H1 (cell line): ENCODE results near the gene ICE1. TPM values are rescaled to one million over a fixed set of nuclear protein-coding genes. Genes with fewer than 3 reads are reported as not detected.

ENCODE experiments used
- CTCF ChIA-PET: fragments of 300-600 bp; sonication (Branson Sonifier 250); formaldehyde crosslinking; loops from one replicate; lab custom pipeline; 2021; ENCODE audit not compliant: partially characterized antibody; lab: Charles Lee
- POLR2A ChIA-PET: fragments of 300-600 bp; sonication (Branson Sonifier 250); formaldehyde crosslinking; loops from one replicate; lab custom pipeline; 2021; ENCODE audit warnings: inconsistent platforms; ENCODE audit not compliant: partially characterized antibody; lab: Charles Lee
- DNase-seq, 2 experiments: peaks; one replicate each; pipeline versions ENCODE4 v3.0.0 to v3.0.0-alpha.2; 2010 to 2022; ENCODE audit warnings: low spot score in 2 of 2, low read depth in 1 of 2, mixed read lengths in 1 of 2
- FAIRE-seq: peaks from 2 replicates; lab custom pipeline; 2011; peaks lifted over from hg19 to GRCh38; lab: Jason Lieb, UNC
- H2AFZ ChIP-seq: 2 replicates; pipeline ENCODE4 v1.8.1; 2012; ENCODE audit warnings: low read length, inconsistent platforms
- H2AK5ac ChIP-seq: 2 replicates; pipeline ENCODE4 v1.6.1; 2013; ENCODE audit warnings: low read depth, low read length
- H2BK120ac ChIP-seq: replicated peaks from 2 replicates; pipeline ENCODE3; 2013; ENCODE audit warnings: low read depth, low read length, inconsistent platforms
- H2BK12ac ChIP-seq: 2 replicates; pipeline ENCODE4 v1.6.1; 2013; ENCODE audit warnings: low read depth, low read length
- H2BK15ac ChIP-seq: 2 replicates; pipeline ENCODE4 v1.6.1; 2013; ENCODE audit warnings: low read length
- H2BK20ac ChIP-seq: 2 replicates; pipeline ENCODE4 v1.6.1; 2013; ENCODE audit warnings: low read length
- H2BK5ac ChIP-seq: 2 replicates; pipeline ENCODE4 v1.6.1; 2013; ENCODE audit warnings: low read depth, low read length
- H3K14ac ChIP-seq: 2 replicates; pipeline ENCODE4 v1.6.1; 2013; ENCODE audit warnings: inconsistent platforms; ENCODE audit not compliant: insufficient read length
- H3K18ac ChIP-seq: 2 replicates; pipeline ENCODE4 v1.6.1; 2013; ENCODE audit warnings: low read length; ENCODE audit errors: extremely low read depth
- H3K23ac ChIP-seq: 2 replicates; pipeline ENCODE4 v1.6.1; 2013; ENCODE audit warnings: inconsistent platforms; ENCODE audit not compliant: insufficient read length
- H3K23me2 ChIP-seq: 2 replicates; pipeline ENCODE4 v1.6.1; 2013; ENCODE audit warnings: low read depth, low read length
- H3K27ac ChIP-seq: 2 replicates; pipeline ENCODE4 v1.6.1; 2011; ENCODE audit warnings: low read depth, low read length, inconsistent platforms
- H3K27me3 ChIP-seq, 4 experiments: replicated peaks in 1 of 4; 1 replicate in 1 of 4; 2 replicates in 3 of 4; pipeline versions ENCODE4 v1.6.1 to v1.8.1; 2011 to 2013; ENCODE audit warnings: low read length in 3 of 4, mild to moderate bottlenecking in 3 of 4, inconsistent platforms in 2 of 4, mixed read lengths in 2 of 4, moderate library complexity in 1 of 4; ENCODE audit not compliant: control insufficient read depth in 3 of 4, insufficient read depth in 3 of 4; ENCODE audit errors: extremely low read depth in 1 of 4
- H3K36me3 ChIP-seq, 4 experiments: 2 replicates each; pipeline versions ENCODE4 v1.6.1 to v1.8.1; 2011 to 2013; ENCODE audit warnings: mild to moderate bottlenecking in 4 of 4, low read length in 3 of 4, moderate library complexity in 2 of 4, control low read depth in 1 of 4, inconsistent platforms in 1 of 4; ENCODE audit not compliant: insufficient read depth in 4 of 4, control insufficient read depth in 2 of 4
- H3K4ac ChIP-seq: replicated peaks from 2 replicates; pipeline ENCODE3; 2013; ENCODE audit warnings: low read length, low read depth, mixed read lengths, inconsistent platforms; ENCODE audit not compliant: insufficient read length
- H3K4me1 ChIP-seq, 4 experiments: replicated peaks in 1 of 4; 1 replicate in 1 of 4; 2 replicates in 3 of 4; pipeline versions ENCODE4 v1.6.1 to v1.8.1; 2011 to 2013; ENCODE audit warnings: low read length in 3 of 4, inconsistent platforms in 2 of 4, mixed read lengths in 1 of 4; ENCODE audit not compliant: insufficient read depth in 4 of 4, control insufficient read depth in 3 of 4
- H3K4me2 ChIP-seq, 2 experiments: 2 replicates each; pipeline versions ENCODE4 v1.6.1 to v1.8.1; 2011 to 2013; ENCODE audit warnings: low read depth in 2 of 2, low read length in 2 of 2, control low read depth in 1 of 2, inconsistent platforms in 1 of 2, mild to moderate bottlenecking in 1 of 2; ENCODE audit not compliant: insufficient read depth in 1 of 2
- H3K4me3 ChIP-seq, 4 experiments: fragments of 200-600, 300-600 bp in 1 of 4; sonication (generic), shearing (Covaris generic), sonication (Bioruptor Twin) in 1 of 4; 2 replicates each; pipeline versions ENCODE4 v1.5.1 to v1.8.1; 2011 to 2016; ENCODE audit warnings: low read length in 4 of 4, low read depth in 3 of 4, control low read depth in 2 of 4, inconsistent platforms in 2 of 4, mild to moderate bottlenecking in 2 of 4, mixed read lengths in 1 of 4, moderate library complexity in 1 of 4; ENCODE audit not compliant: insufficient read depth in 2 of 4; ENCODE audit errors: extremely low read depth in 1 of 4
- H3K56ac ChIP-seq: replicated peaks from 2 replicates; pipeline ENCODE3; 2013; ENCODE audit warnings: low read depth, mild to moderate bottlenecking, mixed read lengths, low read length, inconsistent platforms; ENCODE audit not compliant: insufficient read length
- H3K79me1 ChIP-seq: 2 replicates; pipeline ENCODE4 v1.6.1; 2013; ENCODE audit warnings: low read depth, low read length, control low read depth
- H3K79me2 ChIP-seq, 2 experiments: 2 replicates each; pipeline versions ENCODE4 v1.6.1 to v1.8.1; 2012 to 2013; ENCODE audit warnings: low read length in 2 of 2, mild to moderate bottlenecking in 2 of 2, inconsistent platforms in 1 of 2; ENCODE audit not compliant: insufficient read depth in 2 of 2, control insufficient read depth in 1 of 2
- H3K9ac ChIP-seq, 4 experiments: replicated peaks in 1 of 4; 1 replicate in 1 of 4; 2 replicates in 3 of 4; pipeline versions ENCODE4 v1.6.1 to v1.8.1; 2011 to 2013; ENCODE audit warnings: low read depth in 3 of 4, low read length in 3 of 4, control low read depth in 2 of 4, mild to moderate bottlenecking in 2 of 4, moderate library complexity in 2 of 4, inconsistent platforms in 1 of 4; ENCODE audit errors: extremely low read depth in 1 of 4
- H3K9me3 ChIP-seq, 2 experiments: 2 replicates each; pipeline versions ENCODE4 v1.6.1 to v1.8.1; 2012 to 2013; ENCODE audit warnings: mild to moderate bottlenecking in 2 of 2, moderate library complexity in 2 of 2, control low read depth in 1 of 2, inconsistent platforms in 1 of 2, low read depth in 1 of 2, low read length in 1 of 2, mixed read lengths in 1 of 2; ENCODE audit not compliant: insufficient read depth in 2 of 2
- H4K20me1 ChIP-seq, 2 experiments: replicated peaks in 1 of 2; 2 replicates each; pipeline versions ENCODE3 to v1.8.1; 2011 to 2013; ENCODE audit warnings: inconsistent platforms in 2 of 2, low read length in 2 of 2, mild to moderate bottlenecking in 1 of 2; ENCODE audit not compliant: insufficient read depth in 2 of 2, control insufficient read depth in 1 of 2
- H4K5ac ChIP-seq: 2 replicates; pipeline ENCODE4 v1.6.1; 2013; ENCODE audit warnings: low read length, low read depth, mixed read lengths, inconsistent platforms; ENCODE audit not compliant: insufficient read length
- H4K8ac ChIP-seq: 2 replicates; pipeline ENCODE4 v1.8.0; 2013; ENCODE audit warnings: mild to moderate bottlenecking, moderate library complexity, low read length, inconsistent platforms; ENCODE audit not compliant: insufficient read depth; ENCODE audit errors: extremely low read depth
- H4K91ac ChIP-seq: replicated peaks from 2 replicates; pipeline ENCODE3; 2013; ENCODE audit warnings: low read length, mixed read lengths, inconsistent platforms; ENCODE audit not compliant: insufficient read length
- BACH1 ChIP-seq: IDR thresholded peaks from 2 replicates; pipeline ENCODE4 v1.6.1; 2012; ENCODE audit warnings: low read length, improper control_type of control experiment
- BCL11A ChIP-seq, 2 experiments: IDR thresholded peaks; one replicate each; pipeline ENCODE4 v1.6.1; 2011; ENCODE audit warnings: low read depth in 2 of 2, low read length in 2 of 2, mild to moderate bottlenecking in 2 of 2
- EP300 ChIP-seq, 2 experiments: IDR thresholded peaks; 1 replicate in 1 of 2; 2 replicates in 1 of 2; pipeline ENCODE4 v1.6.1; 2011 to 2012; ENCODE audit warnings: low read depth in 2 of 2, low read length in 2 of 2, mild to moderate bottlenecking in 2 of 2, borderline replicate concordance in 1 of 2, inconsistent platforms in 1 of 2, moderate library complexity in 1 of 2
- FOSL1 ChIP-seq: IDR thresholded peaks from 2 replicates; pipeline ENCODE4 v1.6.1; 2011; ENCODE audit warnings: mild to moderate bottlenecking, low read depth, low read length, moderate library complexity; ENCODE audit not compliant: insufficient read depth
- POLR2A ChIP-seq, 2 experiments: IDR thresholded peaks; 1 replicate in 1 of 2; 2 replicates in 1 of 2; pipeline ENCODE4 v1.6.1; 2011; ENCODE audit warnings: low read depth in 2 of 2, low read length in 2 of 2, mild to moderate bottlenecking in 2 of 2; ENCODE audit errors: control extremely low read depth in 1 of 2
- POLR2AphosphoS5 ChIP-seq: IDR thresholded peaks from 2 replicates; pipeline ENCODE4 v1.6.1; 2011; ENCODE audit warnings: low read depth, low read length
- RAD21 ChIP-seq, 2 experiments: IDR thresholded peaks in 1 of 2; conservative IDR thresholded peaks in 1 of 2; 2 replicates each; pipeline ENCODE4 v1.6.1; 2011; ENCODE audit warnings: low read depth in 2 of 2, low read length in 2 of 2, improper control_type of control experiment in 1 of 2, inconsistent platforms in 1 of 2, mild to moderate bottlenecking in 1 of 2, moderate library complexity in 1 of 2
- RBBP5 ChIP-seq: IDR thresholded peaks from 2 replicates; pipeline ENCODE4 v1.7.1; 2012; ENCODE audit warnings: low read depth, mild to moderate bottlenecking, inconsistent platforms, low read length, moderate library complexity, borderline replicate concordance
- RXRA ChIP-seq: IDR thresholded peaks from 2 replicates; pipeline ENCODE4 v1.6.1; 2011; ENCODE audit warnings: low read depth, mild to moderate bottlenecking, low read length, moderate library complexity; ENCODE audit not compliant: insufficient read depth
- SP1 ChIP-seq: IDR thresholded peaks from 2 replicates; pipeline ENCODE4 v1.6.1; 2011; ENCODE audit warnings: low read depth, low read length
- SP4 ChIP-seq: IDR thresholded peaks from 2 replicates; pipeline ENCODE4 v1.6.1; 2012; ENCODE audit warnings: low read length, inconsistent platforms
- TAF1 ChIP-seq: IDR thresholded peaks from 2 replicates; pipeline ENCODE4 v1.6.1; 2011; ENCODE audit warnings: mild to moderate bottlenecking, low read depth, low read length
- TAF7 ChIP-seq: optimal IDR thresholded peaks from 2 replicates; pipeline ENCODE3; 2011; ENCODE audit warnings: low read depth, mild to moderate bottlenecking, inconsistent platforms, low read length, moderate library complexity, borderline replicate concordance
- TBP ChIP-seq: IDR thresholded peaks from 2 replicates; pipeline ENCODE4 v1.6.1; 2011; ENCODE audit warnings: low read depth, low read length, improper control_type of control experiment
- YY1 ChIP-seq: IDR thresholded peaks from 2 replicates; pipeline ENCODE4 v1.6.1; 2011; ENCODE audit warnings: low read depth, mild to moderate bottlenecking, low read length
- WGBS, 2 experiments: shearing (Covaris generic) in 1 of 2; methylation state at CpG; one replicate each; pipeline versions ENCODE4 v1.1.6 to v1.1.7; 2013 to 2015; ENCODE audit warnings: low lambda C conversion rate in 2 of 2, mixed read lengths in 2 of 2, inconsistent platforms in 1 of 2, low coverage in 1 of 2, missing lambda C conversion rate in 1 of 2; ENCODE audit not compliant: insufficient replicate concordance in 2 of 2, insufficient coverage in 1 of 2, insufficient read length in 1 of 2; ENCODE audit errors: extremely low coverage in 1 of 2, missing lambda C conversion rate in 1 of 2; 5-methylcytosine and 5-hydroxymethylcytosine counted together
- polyA plus RNA-seq, 7 experiments: library from polyadenylated mRNA; depleted of rRNA in 3 of 7; stranded (reverse) in 5 of 7; unstranded in 2 of 7; fragments of >200 nt in 5 of 7; fragments of 200-250 nt in 2 of 7; gene quantifications; 1 replicate in 5 of 7; 2 replicates in 1 of 7; 4 replicates in 1 of 7; pipeline versions ENCODE4 v1.2.1 to v1.2.3, GENCODE V29; 2011 to 2013; ENCODE audit warnings: missing spikeins in 2 of 7, mixed read lengths in 2 of 7
- total RNA-seq: library from RNA; stranded (reverse); fragmentation: NEBNext Ultra II Directional; extraction: Animal tissue kit (Norgen Biotek cat#: 25700); gene quantifications from 2 replicates; pipeline ENCODE4 v1.2.1, GENCODE V29; 2021

Gene ICE1
- total and polyA plus RNA-seq, 2 of the 8 experiments (the other 6 are each of a cell fraction or from before 2014, with no cell fraction given): 11.8 to 53.9 TPM

GRCh38 chr5:5536871-5537270, 114.4 kb downstream of the ICE1 start:
- H4K91ac ChIP-seq: peak overlapping the region; percentile 42
- no peaks in the 10 kb centered on the region; a peak in 1 of 4 replicates for H3K9me3 ChIP-seq
- H3K27ac ChIP-seq: no peak overlapping the region
- peak overlapping the region; percentile 82; the same call in 1 of the 2 replicates for H2BK12ac ChIP-seq
- no peaks in the 10 kb centered on the region for H3K36me3 ChIP-seq
- FAIRE-seq (no peak), DNase-seq (no peak)
- WGBS, 2 experiments: 86% methylated on average over 4 of the region's 4 CpGs; no CpG with 5 or more reads in 1 of the 2 experiments
- H3K4me1 ChIP-seq: peaks cover 0 to 7% (median 3%) of the 10 kb centered on the region in 4 experiments; a peak in 3 of 7 replicates
- CTCF ChIA-PET: no interaction called here
- H3K18ac ChIP-seq: peak overlapping the region; percentile 51; the same call in 1 of the 2 replicates
- no peak overlapping the region for H2BK120ac ChIP-seq
- no peak overlapping the region; the same call in 1 of the 2 replicates for H2BK5ac ChIP-seq
- no peak overlapping the region for H3K4ac ChIP-seq
- no peak overlapping the region for H3K9ac ChIP-seq
- no peak overlapping the region for H2AK5ac ChIP-seq
- H4K5ac ChIP-seq: no peak overlapping the region
- H3K23me2 ChIP-seq: peaks cover 4% of the 10 kb centered on the region
- no peak overlapping the region for H2BK15ac ChIP-seq
- no peak overlapping the region for H4K8ac ChIP-seq
- H3K79me1 ChIP-seq: no peaks in the 10 kb centered on the region
- H3K4me3 ChIP-seq: no peak overlapping the region
- peaks cover 0 to 2% of the 10 kb centered on the region in 2 experiments for H4K20me1 ChIP-seq
- 0 out of 2 replicates have a peak overlapping the region, but pooled peaks have one; percentile 35 for H2AFZ ChIP-seq
- no peaks in the 10 kb centered on the region; a peak in 1 of 7 replicates for H3K27me3 ChIP-seq
- H3K23ac ChIP-seq: no peak overlapping the region
- peak overlapping the region; percentile 91; the same call in 1 of the 2 replicates for H2BK20ac ChIP-seq
- H3K14ac ChIP-seq: no peak overlapping the region
- H3K56ac ChIP-seq: no peak overlapping the region
- H3K4me2 ChIP-seq: no peak overlapping the region
- POLR2A ChIA-PET: no interaction called here
- no peaks in the 10 kb centered on the region for H3K79me2 ChIP-seq
- TF ChIP-seq BACH1: no peak
- no peak for TF ChIP-seq SP4
- no peak for TF ChIP-seq SP1
- TF ChIP-seq RAD21 (IDR thresholded peaks at IDR 0.05 in 1 of 2, conservative IDR thresholded peaks at IDR 0.05 in 1 of 2; ENCODE audit: low read depth in 2 of 2, low read length in 2 of 2): no peak
- no peak for TF ChIP-seq POLR2A (IDR thresholded peaks at IDR 0.05; ENCODE audit: control extremely low read depth in 1 of 2, low read depth in 2 of 2, low read length in 2 of 2)
- no peak for TF ChIP-seq RXRA
- no peak for TF ChIP-seq BCL11A (IDR thresholded peaks at IDR 0.05; ENCODE audit: low read depth in 2 of 2, low read length in 2 of 2)
- TF ChIP-seq YY1: no peak
- no peak for TF ChIP-seq TBP
- no peak for TF ChIP-seq TAF7
- TF ChIP-seq EP300 (IDR thresholded peaks at IDR 0.05; ENCODE audit: borderline replicate concordance in 1 of 2, low read depth in 2 of 2, low read length in 2 of 2): no peak
- TF ChIP-seq RBBP5: no peak
- no peak for TF ChIP-seq FOSL1
- no peak for TF ChIP-seq POLR2AphosphoS5
- TF ChIP-seq TAF1: no peak
